ENCODE results near the gene DLG2.

DNA sequence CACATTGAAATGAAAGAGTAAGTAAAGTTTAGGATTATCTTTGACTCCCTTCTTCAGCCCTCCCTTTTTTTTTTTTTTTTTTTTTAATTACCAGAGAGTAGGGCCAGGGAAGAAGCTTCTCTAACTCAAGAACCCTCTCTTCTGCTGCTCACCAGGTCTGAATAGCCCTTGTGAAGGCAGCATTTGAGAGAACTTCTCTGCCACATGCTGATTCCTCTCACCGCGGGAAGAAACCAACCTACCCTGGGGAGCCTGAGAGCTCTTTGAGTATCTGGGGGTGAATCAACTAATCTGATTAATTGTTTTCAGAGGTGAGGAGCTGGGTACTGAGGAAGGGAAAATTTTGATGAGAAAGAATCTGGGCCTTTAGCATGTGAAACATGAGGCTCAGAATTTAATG, 1906.5 kb downstream of the DLG2 start:
- TF ChIP-seq ZNF3 (CRISPR knock-in tag; IDR thresholded peaks at IDR 0.05) (no peak), L3MBTL2 (IDR thresholded peaks at IDR 0.05) (no peak), ZNF175 (CRISPR knock-in tag; IDR thresholded peaks at IDR 0.05; ENCODE audit: low read depth) (no peak), CHD4 (IDR thresholded peaks at IDR 0.05; ENCODE audit: insufficient read depth, insufficient replicate concordance, low read depth, low read length, poor library complexity, severe bottlenecking) (no peak), FOXJ2 (tag; IDR thresholded peaks at IDR 0.05) (no peak), POLR3G (IDR thresholded peaks at IDR 0.05; ENCODE audit: extremely low read depth, insufficient read length, insufficient replicate concordance) (no peak), SP1 (CRISPR knock-in tag; IDR thresholded peaks at IDR 0.05) (no peak), ZNF830 (CRISPR knock-in tag; IDR thresholded peaks at IDR 0.05) (no peak), JUND (IDR thresholded peaks at IDR 0.05; ENCODE audit: borderline replicate concordance, low read depth, low read length) (no peak), JUND (tag; IDR thresholded peaks at IDR 0.05; ENCODE audit: borderline replicate concordance, low read depth, low read length) (no peak)
- TF ChIP-seq, protein P1, sequence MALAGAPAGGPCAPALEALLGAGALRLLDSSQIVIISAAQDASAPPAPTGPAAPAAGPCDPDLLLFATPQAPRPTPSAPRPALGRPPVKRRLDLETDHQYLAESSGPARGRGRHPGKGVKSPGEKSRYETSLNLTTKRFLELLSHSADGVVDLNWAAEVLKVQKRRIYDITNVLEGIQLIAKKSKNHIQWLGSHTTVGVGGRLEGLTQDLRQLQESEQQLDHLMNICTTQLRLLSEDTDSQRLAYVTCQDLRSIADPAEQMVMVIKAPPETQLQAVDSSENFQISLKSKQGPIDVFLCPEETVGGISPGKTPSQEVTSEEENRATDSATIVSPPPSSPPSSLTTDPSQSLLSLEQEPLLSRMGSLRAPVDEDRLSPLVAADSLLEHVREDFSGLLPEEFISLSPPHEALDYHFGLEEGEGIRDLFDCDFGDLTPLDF (CRISPR knock-in tag; IDR thresholded peaks at IDR 0.05), result no peak

Data from K562 (cell line).